Testis (tissue), 2 donors: ENCODE data around the gene SMARCD1.

ENCODE experiments used
- CTCF ChIP-seq, 3 experiments: fragments of 450-650 bp in 2 of 3; fragments of 200-600 bp in 1 of 3; sonication (generic) in 1 of 3; IDR thresholded peaks; one replicate each; pipeline ENCODE4 v1.5.1; 2016 to 2019; ENCODE audit warnings: antibody characterized with exemption in 3 of 3, mild to moderate bottlenecking in 2 of 3, moderate library complexity in 1 of 3
- POLR2A ChIP-seq: fragments of 450-650 bp; IDR thresholded peaks from one replicate; pipeline ENCODE4 v1.6.1; 2017; ENCODE audit warnings: antibody characterized with exemption, mild to moderate bottlenecking, moderate library complexity

GRCh38 chr12:50104417-50105366 is 19.6 kb downstream of the SMARCD1 start:
- TF ChIP-seq CTCF (IDR thresholded peaks at IDR 0.05), result no peak
- TF ChIP-seq POLR2A, result no peak
